ENCODE measurements around the gene FBLN1.
"Not testable (repeated sequence)": the region's sequence is repeated elsewhere in the genome, so short reads cannot be mapped to it uniquely, and the experiment has no call there.

The FBLN1 gene

GRCh38 chr22:45584121-45584570 is 81.5 kb downstream of the FBLN1 start:
- Mint-ChIP-seq H3K36me3 (ENCODE audit: low read depth) (no peaks in the 10 kb centered on the region), H3K4me3 (no peak overlapping the region), H3K27me3 (ENCODE audit: low read depth) (no peaks in the 10 kb centered on the region), H3K27ac (no peak overlapping the region), H3K4me1 (ENCODE audit: low read depth) (peaks cover 3% of the 10 kb centered on the region), H3K9me3 (no peaks in the 10 kb centered on the region)
- DNase-seq (ENCODE audit: low spot score): no peak

GRCh38 chr22:45584621-45585436 is 82.1 kb downstream of the FBLN1 start:
- H3K4me1 Mint-ChIP-seq (ENCODE audit: low read depth): peaks cover 3% of the 10 kb centered on the region
- DNase-seq (ENCODE audit: low spot score): no peak
- H3K27ac Mint-ChIP-seq: no peak overlapping the region
- H3K27me3 Mint-ChIP-seq (ENCODE audit: low read depth): no peaks in the 10 kb centered on the region
- no peaks in the 10 kb centered on the region for H3K9me3 Mint-ChIP-seq
- no peak overlapping the region for H3K4me3 Mint-ChIP-seq
- H3K36me3 Mint-ChIP-seq (ENCODE audit: low read depth): no peaks in the 10 kb centered on the region

- H3K36me3 Mint-ChIP-seq (ENCODE audit: low read depth): no peaks in the 10 kb centered on the region
- H3K4me1 Mint-ChIP-seq (ENCODE audit: low read depth): peaks cover 3% of the 10 kb centered on the region
- no peaks in the 10 kb centered on the region for H3K27me3 Mint-ChIP-seq (ENCODE audit: low read depth)
- H3K9me3 Mint-ChIP-seq: no peaks in the 10 kb centered on the region
- no peak for DNase-seq (ENCODE audit: low spot score)
- H3K4me3 Mint-ChIP-seq: no peak overlapping the region
- H3K27ac Mint-ChIP-seq: no peak overlapping the region
These were observed 82.7 kb downstream of the FBLN1 start for GRCh38 chr22:45585437-45585755.

- Mint-ChIP-seq H3K27ac (no peak overlapping the region), H3K36me3 (ENCODE audit: low read depth) (no peaks in the 10 kb centered on the region), H3K4me1 (ENCODE audit: low read depth) (peaks cover 3% of the 10 kb centered on the region), H3K27me3 (ENCODE audit: low read depth) (no peaks in the 10 kb centered on the region), H3K9me3 (no peaks in the 10 kb centered on the region), H3K4me3 (no peak overlapping the region)
- no peak for DNase-seq (ENCODE audit: low spot score)
These were observed 83.4 kb downstream of the FBLN1 start for GRCh38 chr22:45585946-45586540.

GRCh38 chr22:45586651-45587405 is 84.1 kb downstream of the FBLN1 start:
- DNase-seq (ENCODE audit: low spot score): no peak

GRCh38 chr22:45587638-45588505 is 85.2 kb downstream of the FBLN1 start:
- no peak overlapping the region for H3K4me3 Mint-ChIP-seq
- no peak for DNase-seq (ENCODE audit: low spot score)
- no peaks in the 10 kb centered on the region for H3K27me3 Mint-ChIP-seq (ENCODE audit: low read depth)
- H3K9me3 Mint-ChIP-seq: no peaks in the 10 kb centered on the region
- H3K36me3 Mint-ChIP-seq (ENCODE audit: low read depth): no peaks in the 10 kb centered on the region
- H3K4me1 Mint-ChIP-seq (ENCODE audit: low read depth): peaks cover 3% of the 10 kb centered on the region
- no peak overlapping the region for H3K27ac Mint-ChIP-seq

More at GRCh38 chr22:45586651-45587405, 84.1 kb downstream of the FBLN1 start:
- no peak overlapping the region for H3K4me3 Mint-ChIP-seq
- no peaks in the 10 kb centered on the region for H3K27me3 Mint-ChIP-seq (ENCODE audit: low read depth)
- H3K36me3 Mint-ChIP-seq (ENCODE audit: low read depth): no peaks in the 10 kb centered on the region
- no peak overlapping the region for H3K27ac Mint-ChIP-seq
- no peaks in the 10 kb centered on the region for H3K9me3 Mint-ChIP-seq
- H3K4me1 Mint-ChIP-seq (ENCODE audit: low read depth): peaks cover 3% of the 10 kb centered on the region

- no peak for DNase-seq (ENCODE audit: low spot score)
- no peak overlapping the region for H3K4me3 Mint-ChIP-seq
- no peaks in the 10 kb centered on the region for H3K4me1 Mint-ChIP-seq (ENCODE audit: low read depth)
- no peaks in the 10 kb centered on the region for H3K36me3 Mint-ChIP-seq (ENCODE audit: low read depth)
- H3K9me3 Mint-ChIP-seq: no peaks in the 10 kb centered on the region
- no peak overlapping the region for H3K27ac Mint-ChIP-seq
- H3K27me3 Mint-ChIP-seq (ENCODE audit: low read depth): no peaks in the 10 kb centered on the region
These were observed 86.9 kb downstream of the FBLN1 start for GRCh38 chr22:45589556-45589955.

GRCh38 chr22:45590262-45590661 is 87.6 kb downstream of the FBLN1 start:
- no peak overlapping the region for H3K27ac Mint-ChIP-seq
- H3K36me3 Mint-ChIP-seq (ENCODE audit: low read depth): no peaks in the 10 kb centered on the region
- H3K27me3 Mint-ChIP-seq (ENCODE audit: low read depth): no peaks in the 10 kb centered on the region
- DNase-seq (ENCODE audit: low spot score): no peak
- H3K4me1 Mint-ChIP-seq (ENCODE audit: low read depth): no peaks in the 10 kb centered on the region
- no peak overlapping the region for H3K4me3 Mint-ChIP-seq
- H3K9me3 Mint-ChIP-seq: no peaks in the 10 kb centered on the region

GRCh38 chr22:45591633-45592213 is 89.0 kb downstream of the FBLN1 start:
- not testable (repeated sequence) for H3K27ac Mint-ChIP-seq; DNase-seq (ENCODE audit: low spot score); H3K27me3 Mint-ChIP-seq (ENCODE audit: low read depth); H3K36me3 Mint-ChIP-seq (ENCODE audit: low read depth); H3K9me3 Mint-ChIP-seq; H3K4me1 Mint-ChIP-seq (ENCODE audit: low read depth); H3K4me3 Mint-ChIP-seq

- Mint-ChIP-seq H3K27me3 (ENCODE audit: low read depth) (no peaks in the 10 kb centered on the region), H3K4me3 (no peak overlapping the region), H3K4me1 (ENCODE audit: low read depth) (no peaks in the 10 kb centered on the region), H3K36me3 (ENCODE audit: low read depth) (no peaks in the 10 kb centered on the region), H3K27ac (no peak overlapping the region), H3K9me3 (peaks cover 4% of the 10 kb centered on the region)
- DNase-seq (ENCODE audit: low spot score): no peak
These were observed 91.6 kb downstream of the FBLN1 start for GRCh38 chr22:45594123-45594941.

GRCh38 chr22:45597460-45598192 is 94.9 kb downstream of the FBLN1 start:
- Mint-ChIP-seq H3K36me3 (ENCODE audit: low read depth) (no peaks in the 10 kb centered on the region), H3K4me1 (ENCODE audit: low read depth) (no peaks in the 10 kb centered on the region), H3K9me3 (peaks cover 4% of the 10 kb centered on the region), H3K4me3 (no peak overlapping the region), H3K27ac (no peak overlapping the region), H3K27me3 (ENCODE audit: low read depth) (no peaks in the 10 kb centered on the region)
- no peak for DNase-seq (ENCODE audit: low spot score)

- peaks cover 4% of the 10 kb centered on the region for H3K9me3 Mint-ChIP-seq
- H3K4me1 Mint-ChIP-seq (ENCODE audit: low read depth): no peaks in the 10 kb centered on the region
- no peak overlapping the region for H3K27ac Mint-ChIP-seq
- no peak for DNase-seq (ENCODE audit: low spot score)
- H3K4me3 Mint-ChIP-seq: no peak overlapping the region
- no peaks in the 10 kb centered on the region for H3K27me3 Mint-ChIP-seq (ENCODE audit: low read depth)
- H3K36me3 Mint-ChIP-seq (ENCODE audit: low read depth): no peaks in the 10 kb centered on the region
These were observed 96.0 kb downstream of the FBLN1 start for GRCh38 chr22:45598596-45599217.
